B cell (primary cell): ENCODE results near the gene TCEAL4. TPM values are rescaled to one million over a fixed set of nuclear protein-coding genes. Genes with fewer than 3 reads are reported as not detected.

Experiments used
- ATAC-seq: fragments of 200-7000 bp; cut with Tn5 transposase; one replicate; pipeline ENCODE4 v1.10.0; 2021; ENCODE audit warnings: low read depth, mild to moderate bottlenecking, moderate number of reproducible peaks, moderate library complexity
- CTCF ChIA-PET: fragments of 350-600 bp; sonication (Branson Sonifier 250); formaldehyde crosslinking; loops from one replicate; lab custom pipeline; 2021; ENCODE audit warnings: antibody characterized with exemption, inconsistent platforms; lab: Charles Lee
- POLR2A ChIA-PET: fragments of 350-600 bp; sonication (Branson Sonifier 250); formaldehyde crosslinking; loops from one replicate; lab custom pipeline; 2021; ENCODE audit warnings: antibody characterized with exemption; lab: Charles Lee
- DNase-seq: peaks from one replicate; pipeline ENCODE4 v3.0.0; 2013
- H2AFZ ChIP-seq: 2 replicates; pipeline ENCODE4 v1.6.1; 2012; ENCODE audit warnings: mild to moderate bottlenecking, low read depth, low read length; ENCODE audit not compliant: insufficient read depth, poor library complexity, severe bottlenecking
- H3K27ac ChIP-seq, 2 donors: 1 replicate in 1 of 2; 2 replicates in 1 of 2; pipeline ENCODE4 v1.5.1; 2012 to 2013; ENCODE audit warnings: low read length in 2 of 2, mild to moderate bottlenecking in 2 of 2, moderate library complexity in 1 of 2
- H3K27me3 ChIP-seq, 4 experiments: fragments of 200-600 bp in 1 of 4; sonication (generic) in 1 of 4; replicated peaks in 1 of 4; 1 replicate in 2 of 4; 2 replicates in 2 of 4; pipeline versions ENCODE4 v1.6.1 to v1.7.0; 2013 to 2016; ENCODE audit warnings: low read length in 3 of 4, mild to moderate bottlenecking in 2 of 4, mixed read lengths in 1 of 4, moderate library complexity in 1 of 4; ENCODE audit not compliant: insufficient read depth in 4 of 4, control insufficient read depth in 3 of 4; ENCODE audit errors: control extremely low read depth in 1 of 4
- H3K36me3 ChIP-seq, 2 experiments: replicated peaks in 1 of 2; 1 replicate in 1 of 2; 2 replicates in 1 of 2; pipeline versions ENCODE4 v1.6.1 to v1.7.1; 2013; ENCODE audit warnings: low read length in 1 of 2; ENCODE audit not compliant: insufficient read depth in 2 of 2, control insufficient read depth in 1 of 2; ENCODE audit errors: control extremely low read depth in 1 of 2, extremely low read depth in 1 of 2
- H3K4me1 ChIP-seq, 2 donors: fragments of 200-600 bp in 1 of 2; sonication (generic) in 1 of 2; 1 replicate in 1 of 2; 2 replicates in 1 of 2; pipeline versions ENCODE4 v1.5.1 to v1.6.1; 2013 to 2017; ENCODE audit warnings: low read length in 2 of 2; ENCODE audit not compliant: control insufficient read depth in 2 of 2, insufficient read depth in 2 of 2
- H3K4me2 ChIP-seq: replicated peaks from 2 replicates; pipeline ENCODE3; 2012; ENCODE audit warnings: mild to moderate bottlenecking, low read depth, low read length; ENCODE audit not compliant: poor library complexity, severe bottlenecking
- H3K4me3 ChIP-seq, 5 experiments: fragments of 200-600 bp in 1 of 5; sonication (generic) in 1 of 5; 1 replicate in 3 of 5; 2 replicates in 2 of 5; pipeline versions ENCODE4 v1.5.1 to v1.7.0; 2011 to 2016; ENCODE audit warnings: low read length in 4 of 5, mild to moderate bottlenecking in 4 of 5, low read depth in 2 of 5, control low read depth in 1 of 5, moderate library complexity in 1 of 5; ENCODE audit not compliant: insufficient read depth in 1 of 5; ENCODE audit errors: control extremely low read depth in 1 of 5, extremely low read depth in 1 of 5
- H3K79me2 ChIP-seq: fragments of 200-600 bp; sonication (generic); one replicate; pipeline ENCODE4 v1.6.0; 2016; ENCODE audit warnings: low read length; ENCODE audit not compliant: control insufficient read depth, insufficient read depth
- H3K9ac ChIP-seq: fragments of 200-600 bp; sonication (generic); 2 replicates; pipeline ENCODE4 v1.6.1; 2017; ENCODE audit warnings: mild to moderate bottlenecking, low read length, moderate library complexity
- H3K9me3 ChIP-seq, 3 donors: one replicate each; pipeline versions ENCODE4 v1.6.1 to v1.7.1; 2013; ENCODE audit warnings: low read length in 2 of 3; ENCODE audit not compliant: control insufficient read depth in 2 of 3, insufficient read depth in 1 of 3; ENCODE audit errors: control extremely low read depth in 1 of 3
- H4K20me1 ChIP-seq: 2 replicates; pipeline ENCODE4 v1.6.0; 2012; ENCODE audit warnings: mild to moderate bottlenecking, low read length; ENCODE audit not compliant: insufficient read depth, control insufficient read depth, poor library complexity, severe bottlenecking
- H3K27ac Mint-ChIP-seq: one replicate; pipeline ENCODE4 v1.8.0; 2021; ENCODE audit warnings: mixed read lengths
- H3K27me3 Mint-ChIP-seq: one replicate; pipeline ENCODE4 v1.8.0; 2021; ENCODE audit warnings: mixed read lengths
- H3K4me1 Mint-ChIP-seq: one replicate; pipeline ENCODE4 v1.8.0; 2021; ENCODE audit warnings: mixed read lengths
- H3K4me3 Mint-ChIP-seq: one replicate; pipeline ENCODE4 v1.8.0; 2021; ENCODE audit warnings: mixed read lengths
- H3K9me3 Mint-ChIP-seq: one replicate; pipeline ENCODE4 v1.8.0; 2022; ENCODE audit warnings: mixed read lengths; ENCODE audit not compliant: insufficient read depth
- CTCF ChIP-seq: fragments of 200-600 bp; IDR thresholded peaks from one replicate; pipeline ENCODE4 v1.8.0; 2022; ENCODE audit warnings: antibody characterized with exemption, mild to moderate bottlenecking
- EZH2 ChIP-seq: IDR thresholded peaks from 2 replicates; pipeline ENCODE4 v1.6.1; 2012; ENCODE audit warnings: borderline replicate concordance, low read depth, mild to moderate bottlenecking, moderate library complexity, low read length; ENCODE audit not compliant: insufficient read depth, poor library complexity, severe bottlenecking
- WGBS: methylation state at CpG from one replicate; pipeline ENCODE4 v1.1.5; 2013; ENCODE audit warnings: missing lambda C conversion rate; ENCODE audit not compliant: insufficient coverage; 5-methylcytosine and 5-hydroxymethylcytosine counted together
- intact Hi-C: fragments of 100-400 bp; cut with micrococcal nuclease; formaldehyde crosslinking; loops from one replicate; pipeline ENCODE4 v1.10.0; 2022
- polyA plus RNA-seq: library from polyadenylated mRNA; depleted of rRNA; stranded (reverse); fragments of >200 nt; gene quantifications from 2 replicates; pipeline ENCODE4 v1.2.3, GENCODE V29; 2012
- total RNA-seq, 2 donors: library from RNA; stranded (reverse); fragments of 120-200 nt in 1 of 2; gene quantifications; 1 replicate in 1 of 2; 2 replicates in 1 of 2; pipeline versions ENCODE4 v1.2.3 to v1.2.4, GENCODE V29; 2013 to 2022

The TCEAL4 gene
- total and polyA plus RNA-seq, 2 donors (not counting 1 experiment from before 2014, with no cell fraction given): 3.0 to 23.1 TPM

- no peaks in the 10 kb centered on the region for H3K36me3 ChIP-seq
- H3K27me3 Mint-ChIP-seq: no peaks in the 10 kb centered on the region
- WGBS: 100% methylated on average over 3 of the region's 5 CpGs
- no peak overlapping the region for H3K9ac ChIP-seq
- DNase-seq (no peak), ATAC-seq (no peak)
- TF ChIP-seq CTCF: no peak
- no peak for TF ChIP-seq EZH2
- POLR2A ChIA-PET: interaction anchor here (0.7 kb wide), 1 partner anchor 20 kb away, joined by 8 read pairs; no protein-coding TSS in a partner anchor
- intact Hi-C loops: no loop called here
- no peak overlapping the region for H3K4me3 ChIP-seq
- peaks cover 3 to 9% of the 10 kb centered on the region in 2 donors for H3K4me1 ChIP-seq
- no peak overlapping the region for H3K27ac Mint-ChIP-seq
- peaks cover 13% of the 10 kb centered on the region for H3K4me1 Mint-ChIP-seq
- H4K20me1 ChIP-seq: no peaks in the 10 kb centered on the region
- no peaks in the 10 kb centered on the region for H3K9me3 ChIP-seq
- H3K9me3 Mint-ChIP-seq: no peaks in the 10 kb centered on the region
- H3K27ac ChIP-seq: no peak overlapping the region
- no peaks in the 10 kb centered on the region for H3K27me3 ChIP-seq
- no peak overlapping the region for H3K4me3 Mint-ChIP-seq
- H2AFZ ChIP-seq: no peak overlapping the region
- CTCF ChIA-PET: no interaction called here
- H3K4me2 ChIP-seq: no peak overlapping the region
- H3K79me2 ChIP-seq: no peaks in the 10 kb centered on the region
These were observed 45.8 kb downstream of the TCEAL4 start for GRCh38 chrX:103631145-103631544.

GRCh38 chrX:103635436-103635835 is 50.1 kb downstream of the TCEAL4 start:
- H3K9me3 Mint-ChIP-seq: no peaks in the 10 kb centered on the region
- no peak overlapping the region for H3K27ac Mint-ChIP-seq
- no peak for TF ChIP-seq CTCF
- TF ChIP-seq EZH2: no peak
- ATAC-seq (no peak), DNase-seq (no peak)
- no peaks in the 10 kb centered on the region for H3K27me3 Mint-ChIP-seq
- intact Hi-C loops: no loop called here
- H3K4me1 Mint-ChIP-seq: no peaks in the 10 kb centered on the region
- ChIA-PET POLR2A (no interaction called here), CTCF (no interaction called here)
- no peaks in the 10 kb centered on the region for H3K79me2 ChIP-seq
- H4K20me1 ChIP-seq: no peaks in the 10 kb centered on the region
- H3K9ac ChIP-seq: no peak overlapping the region
- no peaks in the 10 kb centered on the region for H3K9me3 ChIP-seq
- no peak overlapping the region for H3K4me3 ChIP-seq
- H3K36me3 ChIP-seq: no peaks in the 10 kb centered on the region
- H3K4me1 ChIP-seq: no peaks in the 10 kb centered on the region
- no peak overlapping the region for H3K4me3 Mint-ChIP-seq
- H3K27ac ChIP-seq: no peak overlapping the region
- no peak overlapping the region for H3K4me2 ChIP-seq
- H2AFZ ChIP-seq: no peak overlapping the region
- no CpG with 5 or more reads among the region's 2 CpGs for WGBS
- H3K27me3 ChIP-seq: no peaks in the 10 kb centered on the region

Other genes with a start within 250 kb of the TCEAL4 start
- 0.39 and 0.42 TPM in 2 replicates for gene TCEAL9, start 229.0 kb upstream of the TCEAL4 start, total RNA-seq
- gene TCEAL9, start 229.0 kb upstream of the TCEAL4 start, polyA plus RNA-seq: 0.25 and 0.34 TPM in 2 replicates
- gene BEX3, start 209.0 kb upstream of the TCEAL4 start, total RNA-seq: 1.7 TPM in 1 of 2 replicates, not detected in the other
- 0.37 and 2.2 TPM in 2 replicates for gene BEX3, start 209.0 kb upstream of the TCEAL4 start, polyA plus RNA-seq
- gene RAB40A, start 66.0 kb upstream of the TCEAL4 start, total RNA-seq: 0.36 and 0.67 TPM in 2 replicates
- 0.07 and 0.15 TPM in 2 replicates for gene RAB40A, start 66.0 kb upstream of the TCEAL4 start, polyA plus RNA-seq
- gene TCEAL3, start 22.4 kb downstream of the TCEAL4 start, total RNA-seq: 6.7 and 8.3 TPM in 2 replicates
- gene TCEAL3, start 22.4 kb downstream of the TCEAL4 start, polyA plus RNA-seq: 1.3 and 9.7 TPM in 2 replicates
- gene TCEAL1, start 43.5 kb downstream of the TCEAL4 start, total RNA-seq: 15.1 and 16.7 TPM in 2 replicates
- gene TCEAL1, start 43.5 kb downstream of the TCEAL4 start, polyA plus RNA-seq: 12.5 and 13.4 TPM in 2 replicates
- 81.8 and 103 TPM in 2 replicates for gene MORF4L2, start 101.2 kb downstream of the TCEAL4 start, total RNA-seq
- gene MORF4L2, start 101.2 kb downstream of the TCEAL4 start, polyA plus RNA-seq: 69.3 and 142 TPM in 2 replicates
- 0.44 TPM in 1 of 2 replicates, not detected in the other for gene TMEM31, start 125.4 kb downstream of the TCEAL4 start, total RNA-seq
- 0.23 and 0.25 TPM in 2 replicates for gene TMEM31, start 125.4 kb downstream of the TCEAL4 start, polyA plus RNA-seq
- not detected in 2 replicates for gene PLP1, start 191.3 kb downstream of the TCEAL4 start, total RNA-seq
- not detected in 2 replicates for gene PLP1, start 191.3 kb downstream of the TCEAL4 start, polyA plus RNA-seq
- 0.44 and 0.75 TPM in 2 replicates for gene RAB9B, start 246.7 kb downstream of the TCEAL4 start, total RNA-seq
- gene RAB9B, start 246.7 kb downstream of the TCEAL4 start, polyA plus RNA-seq: 0.23 and 0.43 TPM in 2 replicates